ENCODE measurements around the gene DFFB.

Gene DFFB

GRCh38 chr1:3821447-3821846 lies 35.8 kb upstream of the DFFB start:
- no peak for DNase-seq (ENCODE audit: low read depth)
- TF ChIP-seq CTCF (IDR thresholded peaks at IDR 0.05; ENCODE audit: insufficient read depth, low read depth, low read length, missing control alignments), result no peak
- H3K4me3 ChIP-seq (ENCODE audit: low read depth, low read length), result no peak overlapping the region

GRCh38 chr1:3821908-3822307 lies 35.4 kb upstream of the DFFB start:
- no peak for TF ChIP-seq CTCF (IDR thresholded peaks at IDR 0.05; ENCODE audit: insufficient read depth, low read depth, low read length, missing control alignments)
- DNase-seq (ENCODE audit: low read depth), result no peak
- H3K4me3 ChIP-seq (ENCODE audit: low read depth, low read length), result no peak overlapping the region

- no peak for DNase-seq (ENCODE audit: low read depth)
- TF ChIP-seq CTCF (IDR thresholded peaks at IDR 0.05; ENCODE audit: insufficient read depth, low read depth, low read length, missing control alignments), result no peak
- H3K4me3 ChIP-seq (ENCODE audit: low read depth, low read length), result no peak overlapping the region
Measured at GRCh38 chr1:3822421-3822820, 34.9 kb upstream of the DFFB start.

- no peak for TF ChIP-seq CTCF (IDR thresholded peaks at IDR 0.05; ENCODE audit: insufficient read depth, low read depth, low read length, missing control alignments)
- no peak overlapping the region for H3K4me3 ChIP-seq (ENCODE audit: low read depth, low read length)
Measured at GRCh38 chr1:3824650-3825049, 32.6 kb upstream of the DFFB start.

GRCh38 chr1:3825356-3825755 lies 31.9 kb upstream of the DFFB start:
- H3K4me3 ChIP-seq (ENCODE audit: low read depth, low read length), result no peak overlapping the region
- TF ChIP-seq CTCF (IDR thresholded peaks at IDR 0.05; ENCODE audit: insufficient read depth, low read depth, low read length, missing control alignments), result no peak
- no peak for DNase-seq (ENCODE audit: low read depth)

More at GRCh38 chr1:3824650-3825049, 32.6 kb upstream of the DFFB start:
- DNase-seq (ENCODE audit: low read depth), result no peak

- DNase-seq (ENCODE audit: low read depth), result no peak
- TF ChIP-seq CTCF (IDR thresholded peaks at IDR 0.05; ENCODE audit: insufficient read depth, low read depth, low read length, missing control alignments), result no peak
Measured at GRCh38 chr1:3827813-3828307, 29.4 kb upstream of the DFFB start.

GRCh38 chr1:3828391-3828790 lies 28.9 kb upstream of the DFFB start:
- H3K4me3 ChIP-seq (ENCODE audit: low read depth, low read length), result no peak overlapping the region
- DNase-seq (ENCODE audit: low read depth), result no peak
- TF ChIP-seq CTCF (IDR thresholded peaks at IDR 0.05; ENCODE audit: insufficient read depth, low read depth, low read length, missing control alignments), result no peak

More at GRCh38 chr1:3827813-3828307, 29.4 kb upstream of the DFFB start:
- no peak overlapping the region for H3K4me3 ChIP-seq (ENCODE audit: low read depth, low read length)

Measured in GM12865 (cell line).